Esophagus muscularis mucosa (tissue), 4 donors: ENCODE data around the gene MDFIC2. TPM values are rescaled to one million over a fixed set of nuclear protein-coding genes. Genes with fewer than 3 reads are reported as not detected.

Source experiments
- DNase-seq: peaks from one replicate; pipeline ENCODE4 v3.0.0-alpha.2; 2017; ENCODE audit errors: extremely low spot score
- H3K27ac ChIP-seq, 4 donors: fragments of 200-600 bp; sonication (generic); replicated peaks in 1 of 4; 1 replicate in 3 of 4; 2 replicates in 1 of 4; pipeline ENCODE4 v1.5.1; 2016 to 2019; ENCODE audit warnings: mild to moderate bottlenecking in 1 of 4
- H3K27me3 ChIP-seq, 4 donors: fragments of 200-600 bp; sonication (generic); one replicate each; pipeline versions ENCODE4 v1.5.1 to v1.6.0; 2016 to 2019
- H3K36me3 ChIP-seq, 4 donors: fragments of 200-600 bp; sonication (generic); one replicate each; pipeline ENCODE4 v1.5.1; 2016 to 2019
- H3K4me1 ChIP-seq, 4 donors: fragments of 200-600 bp; sonication (generic); one replicate each; pipeline ENCODE4 v1.5.1; 2016 to 2019
- H3K4me3 ChIP-seq, 4 donors: fragments of 200-600 bp; sonication (generic); 1 replicate in 2 of 4; 2 replicates in 2 of 4; pipeline ENCODE4 v1.5.1; 2016 to 2019; ENCODE audit warnings: mild to moderate bottlenecking in 4 of 4, moderate library complexity in 1 of 4
- H3K9me3 ChIP-seq, 4 donors: fragments of 200-600 bp; sonication (generic); 1 replicate in 3 of 4; 2 replicates in 1 of 4; pipeline ENCODE4 v1.5.1; 2016 to 2019
- EP300 ChIP-seq: sonication (generic); formaldehyde crosslinking; IDR thresholded peaks from one replicate; pipeline ENCODE4 v1.6.1; 2017; ENCODE audit warnings: antibody characterized with exemption
- POLR2A ChIP-seq: fragments of 450-650 bp; IDR thresholded peaks from one replicate; pipeline ENCODE4 v1.6.1; 2017; ENCODE audit warnings: antibody characterized with exemption, moderate library complexity, mild to moderate bottlenecking, low read depth
- POLR2AphosphoS5 ChIP-seq, 2 donors: sonication (generic); formaldehyde crosslinking; IDR thresholded peaks; one replicate each; pipeline ENCODE4 v1.6.1; 2017; ENCODE audit warnings: antibody characterized with exemption in 2 of 2
- WGBS: methylation state at CpG from one replicate; pipeline ENCODE4 v1.1.5; 2018; 5-methylcytosine and 5-hydroxymethylcytosine counted together
- intact Hi-C: fragments of 100-400 bp; cut with DNase I; formaldehyde crosslinking; loops from one replicate; pipeline ENCODE4 v1.15.1; 2023
- total RNA-seq, 4 donors: library from RNA; depleted of rRNA; stranded (reverse); fragments of >200 nt; gene quantifications; one replicate each; pipeline versions ENCODE4 v1.1.0 to v1.2.1, GENCODE V29; 2016
- TF ChIP-seq, protein P1 (sequence below), 3 experiments: fragments of 200-600 bp in 2 of 3; fragments of 450-650 bp in 1 of 3; sonication (generic) in 2 of 3; IDR thresholded peaks; one replicate each; pipeline ENCODE4 v1.5.1; 2017 to 2019; ENCODE audit warnings: antibody characterized with exemption in 3 of 3, mild to moderate bottlenecking in 2 of 3, moderate library complexity in 1 of 3

Gene MDFIC2
- total RNA-seq, 4 donors from 2014 or later: not detected

DNA sequence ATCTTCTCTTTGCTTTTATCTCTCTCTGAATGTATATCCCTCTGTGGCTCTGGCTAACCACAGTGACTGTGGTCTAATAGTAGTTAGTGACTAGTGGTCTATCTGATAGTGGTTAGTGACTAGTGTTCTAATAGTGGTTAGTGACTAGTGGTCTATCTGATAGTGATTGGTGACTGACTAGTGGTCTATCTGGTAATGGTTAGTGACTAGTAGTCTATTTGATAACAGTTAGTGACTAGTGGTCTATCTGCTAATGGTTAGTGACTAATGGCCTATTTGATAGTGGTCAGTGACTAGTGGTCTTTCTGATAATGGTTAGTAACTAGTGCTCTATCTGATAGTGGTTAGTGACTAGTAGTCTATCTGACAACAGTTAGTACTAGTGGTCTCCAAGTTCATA lies 110.5 kb downstream of the MDFIC2 start:
- H3K27ac ChIP-seq: no peak overlapping the region
- H3K9me3 ChIP-seq: no peaks in the 10 kb centered on the region
- TF ChIP-seq POLR2A (no peak), EP300 (no peak), POLR2AphosphoS5 (IDR thresholded peaks at IDR 0.05) (no peak)
- TF ChIP-seq, protein P1, sequence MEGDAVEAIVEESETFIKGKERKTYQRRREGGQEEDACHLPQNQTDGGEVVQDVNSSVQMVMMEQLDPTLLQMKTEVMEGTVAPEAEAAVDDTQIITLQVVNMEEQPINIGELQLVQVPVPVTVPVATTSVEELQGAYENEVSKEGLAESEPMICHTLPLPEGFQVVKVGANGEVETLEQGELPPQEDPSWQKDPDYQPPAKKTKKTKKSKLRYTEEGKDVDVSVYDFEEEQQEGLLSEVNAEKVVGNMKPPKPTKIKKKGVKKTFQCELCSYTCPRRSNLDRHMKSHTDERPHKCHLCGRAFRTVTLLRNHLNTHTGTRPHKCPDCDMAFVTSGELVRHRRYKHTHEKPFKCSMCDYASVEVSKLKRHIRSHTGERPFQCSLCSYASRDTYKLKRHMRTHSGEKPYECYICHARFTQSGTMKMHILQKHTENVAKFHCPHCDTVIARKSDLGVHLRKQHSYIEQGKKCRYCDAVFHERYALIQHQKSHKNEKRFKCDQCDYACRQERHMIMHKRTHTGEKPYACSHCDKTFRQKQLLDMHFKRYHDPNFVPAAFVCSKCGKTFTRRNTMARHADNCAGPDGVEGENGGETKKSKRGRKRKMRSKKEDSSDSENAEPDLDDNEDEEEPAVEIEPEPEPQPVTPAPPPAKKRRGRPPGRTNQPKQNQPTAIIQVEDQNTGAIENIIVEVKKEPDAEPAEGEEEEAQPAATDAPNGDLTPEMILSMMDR (IDR thresholded peaks at IDR 0.05): no peak
- H3K36me3 ChIP-seq: no peaks in the 10 kb centered on the region
- H3K27me3 ChIP-seq: no peaks in the 10 kb centered on the region
- intact Hi-C loops: no loop called here
- no peak overlapping the region for H3K4me3 ChIP-seq
- H3K4me1 ChIP-seq: no peaks in the 10 kb centered on the region
- no peak for DNase-seq

DNA sequence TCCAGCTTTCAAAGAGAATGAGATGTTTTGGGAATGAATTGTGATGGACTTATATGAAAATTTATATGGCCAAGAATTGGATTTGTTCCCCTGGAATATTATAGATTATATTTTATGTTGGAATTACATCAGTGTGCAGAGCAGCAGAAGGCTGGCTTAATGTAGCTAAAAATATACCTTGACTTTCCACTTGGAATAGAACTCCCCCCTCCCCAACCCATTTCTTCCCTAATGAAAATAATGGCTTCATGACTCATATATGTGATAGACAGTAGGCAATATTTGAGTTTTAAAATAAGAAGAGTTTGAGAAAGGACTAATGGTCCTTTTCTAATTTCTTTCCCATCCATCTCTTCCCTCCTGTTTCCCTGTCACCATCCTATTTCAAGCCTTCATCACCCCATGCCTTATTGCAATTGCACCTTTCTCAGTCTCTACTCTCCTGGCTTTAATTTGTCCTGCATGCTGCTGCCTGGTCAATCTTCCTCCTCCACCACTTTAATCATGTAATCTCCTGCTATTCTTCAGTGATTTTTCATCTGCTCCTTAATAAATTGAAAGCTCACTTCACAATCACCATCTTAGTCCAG lies 122.5 kb downstream of the MDFIC2 start:
- no peak overlapping the region for H3K27ac ChIP-seq
- intact Hi-C loops: no loop called here
- no peaks in the 10 kb centered on the region for H3K4me1 ChIP-seq
- DNase-seq: no peak
- H3K27me3 ChIP-seq: no peaks in the 10 kb centered on the region
- no peak overlapping the region for H3K4me3 ChIP-seq
- no peaks in the 10 kb centered on the region for H3K9me3 ChIP-seq
- TF ChIP-seq, protein P1 (IDR thresholded peaks at IDR 0.05): no peak
- TF ChIP-seq POLR2AphosphoS5 (IDR thresholded peaks at IDR 0.05) (no peak), EP300 (no peak), POLR2A (no peak)
- no peaks in the 10 kb centered on the region for H3K36me3 ChIP-seq

DNA sequence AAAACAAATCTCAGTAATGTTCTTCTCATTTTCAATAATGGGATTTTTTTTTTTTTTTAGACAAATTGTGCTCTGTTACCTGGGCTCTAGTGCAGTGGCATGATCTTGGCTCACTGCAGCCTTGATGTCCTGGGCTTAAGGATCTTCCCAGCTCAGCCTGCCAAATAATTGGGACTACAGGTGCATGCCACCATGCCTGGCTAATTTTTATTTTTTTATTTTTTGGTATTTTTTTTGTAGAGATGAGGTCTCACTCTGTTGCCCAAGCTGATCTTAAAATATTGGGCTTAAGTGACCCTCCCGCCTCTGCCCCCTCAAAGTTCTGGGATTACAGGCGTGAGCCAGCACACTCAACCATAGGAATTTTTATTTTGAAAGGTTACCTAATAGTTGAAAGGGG lies 126.2 kb downstream of the MDFIC2 start:
- no peaks in the 10 kb centered on the region for H3K9me3 ChIP-seq
- intact Hi-C loops: no loop called here
- TF ChIP-seq EP300 (no peak), POLR2A (no peak), POLR2AphosphoS5 (IDR thresholded peaks at IDR 0.05) (no peak)
- TF ChIP-seq, protein P1 (IDR thresholded peaks at IDR 0.05): no peak
- 98% methylated on average over 2 of the region's 2 CpGs for WGBS
- H3K36me3 ChIP-seq: no peaks in the 10 kb centered on the region
- DNase-seq: no peak
- H3K27ac ChIP-seq: no peak overlapping the region
- H3K4me1 ChIP-seq: peaks cover 0 to 3% (median 0%) of the 10 kb centered on the region in 4 donors
- H3K4me3 ChIP-seq: no peak overlapping the region
- H3K27me3 ChIP-seq: no peaks in the 10 kb centered on the region

DNA sequence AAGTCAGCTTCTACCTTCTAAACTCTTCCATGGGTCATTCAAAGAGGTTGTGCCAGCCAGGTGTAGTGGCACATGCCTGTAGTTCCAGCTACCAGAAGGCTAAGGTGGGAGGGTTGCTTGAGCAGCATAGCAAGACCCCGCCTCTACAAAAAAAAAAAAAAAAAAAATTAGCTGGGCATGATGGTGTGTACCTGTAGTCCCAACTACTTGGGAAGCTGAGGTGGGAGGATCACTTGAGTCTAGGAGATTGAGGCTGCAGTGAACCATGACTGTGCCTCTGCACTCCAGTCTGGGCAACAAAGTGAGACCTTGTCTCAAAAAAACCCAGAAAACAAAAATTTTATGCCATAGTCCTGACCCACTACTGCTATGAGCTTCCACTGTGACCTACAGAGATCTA lies 126.8 kb downstream of the MDFIC2 start:
- 93% methylated on average over 1 of the region's 1 CpG for WGBS
- H3K27me3 ChIP-seq: no peaks in the 10 kb centered on the region
- DNase-seq: no peak
- no peak overlapping the region for H3K4me3 ChIP-seq
- TF ChIP-seq POLR2AphosphoS5 (IDR thresholded peaks at IDR 0.05): no peak
- no peaks in the 10 kb centered on the region for H3K9me3 ChIP-seq
- intact Hi-C loops: no loop called here
- H3K27ac ChIP-seq: no peak overlapping the region
- H3K36me3 ChIP-seq: no peaks in the 10 kb centered on the region
- H3K4me1 ChIP-seq: peaks cover 0 to 3% (median 0%) of the 10 kb centered on the region in 4 donors

DNA sequence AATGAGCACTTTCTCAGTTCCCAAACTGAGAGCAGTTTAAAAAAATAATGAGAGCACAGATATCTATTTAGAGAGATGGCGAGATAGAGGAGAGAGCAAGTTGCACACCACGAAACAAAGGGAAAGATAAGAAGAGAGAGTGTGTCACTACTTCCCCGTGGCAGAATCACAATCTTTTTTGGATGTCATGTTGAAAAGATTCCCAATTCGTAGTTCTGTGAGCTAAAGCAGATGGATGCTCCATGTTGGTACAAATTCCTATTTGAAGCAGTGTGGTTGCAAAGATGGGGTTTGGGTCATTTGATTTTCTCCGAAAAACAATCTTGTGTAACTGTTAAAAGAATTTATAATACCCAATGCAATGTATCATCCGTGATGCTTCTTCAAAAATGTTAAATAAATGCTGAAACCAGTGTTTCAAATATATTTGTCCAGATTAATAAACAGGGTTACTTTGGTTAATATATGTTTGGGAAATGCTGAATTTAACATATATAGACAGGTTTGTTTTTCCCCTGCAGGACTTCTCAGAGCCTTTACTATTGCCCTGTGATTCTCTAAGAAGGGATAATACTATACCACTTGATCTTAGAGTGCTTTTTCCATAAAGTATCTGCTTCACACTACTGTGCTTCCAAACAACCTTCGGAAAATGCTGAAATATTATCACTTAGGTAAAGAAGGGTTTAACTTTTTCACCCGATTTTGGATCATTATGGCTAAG lies 128.5 kb downstream of the MDFIC2 start:
- no peak overlapping the region for H3K27ac ChIP-seq
- no peaks in the 10 kb centered on the region for H3K36me3 ChIP-seq
- H3K4me1 ChIP-seq: peaks cover 0 to 7% (median 2%) of the 10 kb centered on the region in 4 donors
- H3K27me3 ChIP-seq: no peaks in the 10 kb centered on the region
- DNase-seq: no peak
- TF ChIP-seq EP300: no peak
- TF ChIP-seq POLR2A: no peak
- no peak for TF ChIP-seq POLR2AphosphoS5 (IDR thresholded peaks at IDR 0.05)
- TF ChIP-seq, protein P1 (IDR thresholded peaks at IDR 0.05): no peak
- WGBS: 88% methylated on average over 8 of the region's 8 CpGs
- no peaks in the 10 kb centered on the region for H3K9me3 ChIP-seq
- no peak overlapping the region for H3K4me3 ChIP-seq
- intact Hi-C loops: no loop called here
